ENCODE data around the gene PTGES2.
"Not testable (repeated sequence)": the region's sequence is repeated elsewhere in the genome, so short reads cannot be mapped to it uniquely, and the experiment has no call there.

Gene PTGES2

DNA sequence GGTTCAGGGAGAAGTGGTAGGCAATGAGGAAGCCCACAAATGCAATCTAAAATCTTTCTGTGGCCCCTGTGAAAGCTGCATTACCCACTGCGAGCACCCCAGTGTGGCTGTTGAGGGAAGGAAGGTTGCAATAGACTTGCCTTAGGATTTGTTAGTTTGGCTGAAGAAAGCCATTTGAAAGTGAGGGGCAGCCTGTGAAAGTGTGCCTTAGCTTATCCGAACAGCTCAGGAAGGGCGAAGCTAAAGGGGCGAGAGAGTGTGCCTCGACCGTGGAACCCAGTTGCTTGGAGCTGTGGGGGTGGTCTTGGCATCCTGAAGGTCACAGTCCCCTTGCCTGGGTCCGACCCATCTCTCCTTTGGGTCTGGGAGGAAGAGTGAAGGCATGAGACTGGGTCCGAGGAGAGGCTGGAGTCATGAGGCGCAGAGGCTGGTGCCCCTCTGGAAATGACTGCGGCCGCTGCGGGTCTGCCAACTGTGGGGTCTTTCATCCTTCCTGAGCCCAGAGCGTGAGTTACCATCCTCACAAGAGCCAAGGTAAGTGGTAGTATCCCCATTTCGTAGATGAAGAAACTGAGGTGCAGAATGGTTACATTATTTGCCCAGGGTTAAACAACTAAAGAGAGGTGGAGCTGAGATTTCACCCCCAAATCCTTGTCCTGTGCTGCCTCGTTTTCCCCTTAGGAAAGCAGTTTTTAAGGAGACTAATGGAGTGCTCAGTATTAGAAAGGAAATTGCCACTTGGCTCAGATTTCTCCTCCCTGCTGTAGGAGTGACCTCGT, 35.1 kb downstream of the PTGES2 start:
- in situ Hi-C loops (cut with MboI; ENCODE audit: low sequenced_read_pairs): no loop called here

DNA sequence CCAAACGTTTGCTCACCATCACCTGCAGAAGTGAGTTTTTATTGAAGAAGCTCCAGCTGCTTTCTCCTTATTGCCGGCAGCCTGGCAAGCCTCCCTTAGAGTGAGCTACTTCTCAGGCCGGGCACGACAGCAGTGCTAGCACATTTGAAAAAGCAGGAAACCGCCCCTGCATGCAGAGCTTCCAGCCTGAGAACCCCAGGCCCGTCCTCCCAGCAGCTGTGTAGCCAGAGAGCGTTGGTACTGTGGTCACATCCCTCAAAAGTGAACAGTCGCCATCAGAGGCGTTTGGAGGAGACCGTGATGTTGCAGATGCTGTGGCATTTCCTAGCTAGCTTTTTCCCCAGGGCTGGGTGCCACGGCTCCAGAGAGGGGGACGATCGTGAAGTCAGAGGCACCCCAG, 36.0 kb downstream of the PTGES2 start:
- in situ Hi-C loops (cut with MboI; ENCODE audit: low sequenced_read_pairs): no loop called here

DNA sequence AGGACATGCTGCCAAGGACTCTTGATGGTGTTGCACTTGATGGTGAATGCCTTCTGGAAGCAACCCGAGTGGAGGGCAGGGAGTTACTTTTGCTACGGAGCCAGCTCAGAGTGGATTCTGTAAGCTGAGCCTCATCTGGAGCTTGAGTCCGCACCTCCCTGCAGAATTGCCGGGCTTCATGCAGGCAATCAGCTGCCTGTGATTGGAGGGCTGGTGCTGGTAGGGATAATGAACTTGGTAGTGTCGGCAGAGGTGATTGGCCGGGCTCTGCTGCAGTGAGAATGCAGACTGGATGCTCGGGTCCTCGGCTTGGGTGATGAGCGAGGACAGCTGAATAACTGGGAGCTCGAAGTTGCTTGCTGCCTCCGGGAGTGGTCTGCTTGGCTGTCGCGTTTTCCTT, 36.4 kb downstream of the PTGES2 start:
- in situ Hi-C loops (cut with MboI; ENCODE audit: low sequenced_read_pairs): no loop called here

DNA sequence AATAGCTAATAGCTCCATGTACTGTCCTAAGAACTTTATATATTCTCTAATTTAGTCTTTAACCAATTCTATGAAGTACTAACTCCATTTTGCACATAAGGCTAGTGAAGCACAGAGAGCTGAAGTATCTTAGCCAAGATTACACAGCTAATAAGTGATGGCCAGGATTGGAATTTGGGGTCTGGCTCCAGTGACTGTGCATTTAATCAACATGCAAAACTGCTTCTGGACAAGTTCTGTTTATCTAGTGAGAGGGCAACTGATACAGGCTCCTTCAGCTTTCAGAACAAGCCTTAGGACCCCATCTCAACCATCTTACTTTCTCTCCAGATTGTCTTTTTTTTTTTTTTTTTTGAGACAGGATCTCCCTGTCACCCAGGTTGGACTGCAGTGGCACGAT, 38.2 kb downstream of the PTGES2 start:
- in situ Hi-C loops (cut with MboI; ENCODE audit: low sequenced_read_pairs): no loop called here

- in situ Hi-C loops (cut with MboI; ENCODE audit: low sequenced_read_pairs): no loop called here
These were observed 39.1 kb downstream of the PTGES2 start for GRCh38 chr9:128088253-128088945.

DNA sequence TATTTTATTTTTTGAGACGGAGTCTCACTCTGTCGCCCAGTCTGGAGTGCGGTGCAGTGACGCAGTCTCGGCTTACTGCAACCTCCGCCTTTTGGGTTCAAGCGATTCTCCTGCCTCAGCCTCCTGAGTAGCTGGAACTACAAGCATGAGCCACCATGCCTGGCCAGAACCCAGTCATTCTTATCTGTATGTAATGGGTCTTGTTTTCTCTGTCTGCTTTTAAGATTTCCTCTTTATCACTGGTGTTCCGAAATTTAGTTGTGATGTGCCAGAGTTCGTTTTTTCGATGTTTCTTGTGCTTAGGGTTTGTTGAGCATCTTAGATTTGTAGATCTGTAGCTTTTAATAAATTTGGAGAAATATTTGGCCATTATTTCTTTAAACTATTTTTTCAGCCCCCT, 40.3 kb downstream of the PTGES2 start:
- in situ Hi-C loops (cut with MboI; ENCODE audit: low sequenced_read_pairs): no loop called here

DNA sequence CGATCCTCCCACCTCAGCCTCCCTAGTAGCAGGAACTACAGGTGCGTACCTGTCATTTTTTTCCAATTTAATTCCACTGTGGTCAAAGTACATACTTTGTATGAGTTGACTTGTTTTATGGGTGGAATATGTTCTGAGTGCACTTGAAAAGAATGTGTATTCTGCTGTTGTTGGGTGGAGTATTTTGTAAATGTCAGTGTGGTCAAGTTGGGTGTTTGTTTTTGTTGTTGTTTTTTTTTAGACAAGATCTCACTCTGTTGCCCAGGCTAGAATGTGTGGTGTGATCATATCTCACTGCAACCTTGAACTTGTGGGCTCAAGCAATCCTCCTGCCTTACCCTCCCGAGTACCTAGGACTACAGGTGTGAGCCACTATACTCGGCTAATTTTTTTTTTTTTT, 41.6 kb downstream of the PTGES2 start:
- in situ Hi-C loops (cut with MboI; ENCODE audit: low sequenced_read_pairs): no loop called here

DNA sequence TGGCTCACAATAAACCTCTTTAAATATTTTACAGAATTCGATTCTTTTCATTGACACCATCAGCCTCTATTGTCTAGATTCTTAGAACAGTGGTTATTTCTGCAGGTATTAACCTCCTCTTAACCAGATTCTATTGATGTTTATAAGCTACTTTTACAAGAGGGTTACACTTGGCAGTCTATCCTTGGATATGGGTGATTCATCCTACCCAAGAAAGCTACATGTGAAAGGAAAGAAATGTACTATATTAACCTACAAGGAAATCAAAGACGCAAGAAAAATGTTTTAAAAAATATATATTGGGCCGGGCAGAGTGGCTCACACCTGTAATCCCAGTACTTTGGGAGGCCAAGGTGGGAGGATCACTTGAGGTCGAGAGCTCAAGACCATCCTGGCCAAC, 42.8 kb downstream of the PTGES2 start:
- in situ Hi-C loops (cut with MboI; ENCODE audit: low sequenced_read_pairs): no loop called here

GRCh38 chr9:128082151-128082550, 45.4 kb downstream of the PTGES2 start:
- in situ Hi-C loops (cut with MboI; ENCODE audit: low sequenced_read_pairs): no loop called here

DNA sequence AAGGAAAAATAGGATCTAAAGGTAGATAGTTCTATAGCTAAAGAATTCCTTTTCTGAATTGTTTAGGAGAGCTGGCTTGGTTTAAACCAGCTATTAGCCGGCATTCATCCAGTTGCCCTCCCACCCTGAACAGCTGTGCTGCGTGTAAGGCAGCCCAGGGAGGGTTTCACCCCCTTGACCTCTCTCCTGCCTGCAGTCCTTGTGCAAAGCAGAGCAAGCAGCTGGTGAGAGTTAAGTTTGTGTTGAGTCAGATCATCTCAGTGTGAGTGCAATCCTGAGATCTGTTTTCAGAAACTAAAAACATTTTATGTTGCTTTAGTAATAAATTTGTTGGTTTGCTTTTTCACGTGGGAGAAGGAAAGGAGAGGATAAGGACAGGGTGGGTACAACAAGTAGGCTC, 46.5 kb downstream of the PTGES2 start:
- in situ Hi-C loops (cut with MboI; ENCODE audit: low sequenced_read_pairs): no loop called here

- in situ Hi-C loops (cut with MboI; ENCODE audit: low sequenced_read_pairs): no loop called here
These were observed 47.3 kb downstream of the PTGES2 start for GRCh38 chr9:128080206-128080605.

DNA sequence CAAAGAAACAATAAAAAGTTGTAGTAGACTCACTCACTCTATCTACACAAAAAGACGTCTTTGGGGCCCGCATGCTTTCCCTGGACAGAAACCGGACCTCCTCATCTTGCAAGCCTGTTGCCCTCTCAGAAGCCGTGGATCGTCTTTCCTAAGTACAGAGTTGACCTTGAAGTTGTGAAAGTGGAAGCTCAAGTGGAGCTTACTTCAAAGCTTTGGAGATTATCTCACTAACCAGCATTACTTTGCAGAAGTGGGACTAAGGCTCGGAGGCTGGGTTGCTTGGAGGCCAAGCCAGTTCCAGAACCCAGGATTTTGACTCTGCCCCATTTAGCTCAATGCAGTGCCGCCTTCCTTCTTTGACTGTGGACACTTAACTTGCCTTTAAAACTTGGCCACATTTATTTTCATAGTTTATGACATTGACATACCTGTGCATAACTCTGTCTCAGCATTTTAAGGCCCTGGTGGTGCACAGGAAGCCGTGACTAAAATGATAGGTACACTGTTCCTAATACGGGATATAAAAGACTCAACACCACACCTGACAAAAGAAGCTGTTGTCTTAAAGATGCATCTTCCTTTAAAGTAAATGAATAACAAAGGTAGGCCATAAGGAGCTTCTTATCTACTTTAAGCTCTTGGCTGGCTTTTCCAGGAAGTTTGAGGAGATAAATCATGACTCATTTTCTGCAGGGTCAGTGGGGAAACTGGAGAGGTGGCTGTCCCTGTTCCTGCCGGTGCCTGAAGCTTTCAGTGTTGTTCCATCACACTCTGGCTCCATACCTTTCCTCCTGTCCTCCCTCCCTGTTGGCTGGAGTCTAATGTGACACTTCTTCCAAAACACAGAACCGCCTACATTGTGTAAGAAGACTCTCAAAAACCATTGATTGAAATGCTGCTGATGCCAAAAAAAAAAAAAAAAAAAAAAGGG, 48.8 kb downstream of the PTGES2 start:
- in situ Hi-C loops (cut with MboI; ENCODE audit: low sequenced_read_pairs): no loop called here

DNA sequence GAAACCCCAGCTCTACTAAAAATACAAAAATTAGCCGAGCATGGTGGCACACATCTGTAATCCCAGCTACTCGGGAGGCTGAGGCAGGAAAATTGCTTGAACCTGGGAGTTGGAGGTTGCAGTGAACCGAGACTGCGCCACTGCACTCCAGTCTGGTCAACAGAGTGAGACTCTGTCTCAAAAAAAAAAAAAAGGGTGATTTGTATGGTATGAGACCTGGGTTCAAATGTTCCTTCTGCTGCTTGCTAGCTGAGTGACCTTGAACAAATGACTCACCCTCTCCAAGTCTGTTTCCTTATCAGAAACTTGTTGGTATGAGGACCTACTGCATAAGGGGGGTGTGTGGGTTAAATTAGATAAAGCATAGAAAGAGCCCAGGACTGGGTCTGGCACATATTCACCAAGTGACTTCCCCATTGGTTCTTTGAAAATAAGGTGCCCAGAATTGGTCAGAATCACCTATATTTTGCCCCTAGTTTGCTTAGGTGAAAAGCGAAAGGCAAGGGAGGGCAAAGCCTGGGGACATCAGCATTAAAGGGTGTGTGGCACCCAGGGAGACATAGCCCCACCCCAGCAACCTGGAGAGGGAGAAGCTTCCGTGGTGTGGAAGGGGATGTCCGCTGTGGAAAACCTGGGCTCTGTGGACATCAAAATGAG, 49.6 kb downstream of the PTGES2 start:
- in situ Hi-C loops (cut with MboI; ENCODE audit: low sequenced_read_pairs): no loop called here

- in situ Hi-C loops (cut with MboI; ENCODE audit: low sequenced_read_pairs): no loop called here
These were observed 54.2 kb downstream of the PTGES2 start for GRCh38 chr9:128073253-128073886.

GRCh38 chr9:128072144-128073021, 55.1 kb downstream of the PTGES2 start:
- in situ Hi-C loops (cut with MboI; ENCODE audit: low sequenced_read_pairs): no loop called here

GRCh38 chr9:128071475-128071874, 56.1 kb downstream of the PTGES2 start:
- in situ Hi-C loops (cut with MboI; ENCODE audit: low sequenced_read_pairs): not testable (repeated sequence)

GRCh38 chr9:128070874-128071273, 56.7 kb downstream of the PTGES2 start:
- in situ Hi-C loops (cut with MboI; ENCODE audit: low sequenced_read_pairs): no loop called here
